H9 (cell line): Measurements from ENCODE around the gene SLC35B1. TPM values are rescaled to one million over a fixed set of nuclear protein-coding genes. Genes with fewer than 3 reads are reported as not detected.

Source experiments
- DNase-seq: peaks from one replicate; pipeline ENCODE4 v3.0.0-alpha.2; 2017
- H2AFZ ChIP-seq: one replicate; pipeline ENCODE4 v1.6.1; 2013; ENCODE audit warnings: mild to moderate bottlenecking, low read length, control low read depth, moderate library complexity
- H2AK5ac ChIP-seq: 2 replicates; pipeline ENCODE4 v1.6.1; 2013; ENCODE audit warnings: low read length, control low read depth, mixed read lengths; ENCODE audit not compliant: insufficient read length
- H2BK120ac ChIP-seq: one replicate; pipeline ENCODE4 v1.6.1; 2013; ENCODE audit warnings: low read depth, mild to moderate bottlenecking, low read length, control low read depth, inconsistent platforms; ENCODE audit not compliant: poor library complexity, severe bottlenecking
- H2BK12ac ChIP-seq: 2 replicates; pipeline ENCODE4 v1.6.1; 2013; ENCODE audit warnings: low read length, control low read depth, mixed read lengths, low read depth; ENCODE audit not compliant: insufficient read length
- H2BK15ac ChIP-seq: 2 replicates; pipeline ENCODE4 v1.6.1; 2013; ENCODE audit warnings: low read depth, low read length, control low read depth
- H2BK20ac ChIP-seq: one replicate; pipeline ENCODE4 v1.6.1; 2013; ENCODE audit warnings: low read depth, mild to moderate bottlenecking, low read length, control low read depth, inconsistent platforms; ENCODE audit not compliant: poor library complexity, severe bottlenecking
- H2BK5ac ChIP-seq: 2 replicates; pipeline ENCODE4 v1.6.1; 2013; ENCODE audit warnings: low read length, control low read depth, mixed read lengths; ENCODE audit not compliant: insufficient read length
- H3K14ac ChIP-seq: 2 replicates; pipeline ENCODE4 v1.6.1; 2013; ENCODE audit warnings: low read length, control low read depth; ENCODE audit not compliant: insufficient read depth
- H3K18ac ChIP-seq: 2 replicates; pipeline ENCODE4 v1.6.1; 2013; ENCODE audit warnings: low read depth, mild to moderate bottlenecking, mixed read lengths, low read length, control low read depth; ENCODE audit not compliant: insufficient read length
- H3K23ac ChIP-seq: 2 replicates; pipeline ENCODE4 v1.6.1; 2013; ENCODE audit warnings: low read length, control low read depth, mixed read lengths, low read depth; ENCODE audit not compliant: insufficient read length
- H3K23me2 ChIP-seq: 2 replicates; pipeline ENCODE4 v1.6.1; 2013; ENCODE audit warnings: low read depth, mild to moderate bottlenecking, mixed read lengths, low read length, control low read depth; ENCODE audit not compliant: insufficient read length, poor library complexity, severe bottlenecking
- H3K27ac ChIP-seq: 2 replicates; pipeline ENCODE4 v1.5.1; 2013; ENCODE audit warnings: low read length, control low read depth, mixed read lengths, low read depth; ENCODE audit not compliant: insufficient read length
- H3K27me3 ChIP-seq: 2 replicates; pipeline ENCODE4 v1.6.1; 2013; ENCODE audit warnings: low read length, control low read depth, inconsistent platforms; ENCODE audit not compliant: insufficient read depth
- H3K4ac ChIP-seq: 2 replicates; pipeline ENCODE4 v1.6.1; 2013; ENCODE audit warnings: low read depth, mild to moderate bottlenecking, control low read depth, inconsistent platforms, low read length, moderate library complexity
- H3K4me1 ChIP-seq: 2 replicates; pipeline ENCODE4 v1.6.1; 2013; ENCODE audit warnings: low read length, control low read depth, inconsistent platforms; ENCODE audit not compliant: insufficient read depth
- H3K4me2 ChIP-seq: 2 replicates; pipeline ENCODE4 v1.6.1; 2013; ENCODE audit warnings: low read length, control low read depth, mixed read lengths; ENCODE audit not compliant: insufficient read length, insufficient read depth
- H3K56ac ChIP-seq: 2 replicates; pipeline ENCODE4 v1.6.1; 2013; ENCODE audit warnings: low read depth, mild to moderate bottlenecking, mixed read lengths, low read length, control low read depth; ENCODE audit not compliant: insufficient read length
- H3K79me1 ChIP-seq: 2 replicates; pipeline ENCODE4 v1.6.1; 2013; ENCODE audit warnings: low read depth, mild to moderate bottlenecking, moderate library complexity, low read length, control low read depth, inconsistent platforms; ENCODE audit not compliant: insufficient read depth, poor library complexity, severe bottlenecking
- H3K79me2 ChIP-seq: 2 replicates; pipeline ENCODE4 v1.6.1; 2013; ENCODE audit warnings: low read length, control low read depth, inconsistent platforms; ENCODE audit not compliant: insufficient read depth
- H3K9ac ChIP-seq: 2 replicates; pipeline ENCODE4 v1.6.1; 2013; ENCODE audit warnings: low read length, control low read depth, mixed read lengths; ENCODE audit not compliant: insufficient read length; ENCODE audit errors: extremely low read depth
- H3K9me3 ChIP-seq: one replicate; pipeline ENCODE4 v1.6.1; 2013; ENCODE audit warnings: low read depth, low read length, inconsistent platforms; ENCODE audit not compliant: control insufficient read depth
- H3T11ph ChIP-seq: one replicate; pipeline ENCODE4 v1.6.1; 2013; ENCODE audit warnings: mild to moderate bottlenecking, low read length, control low read depth, inconsistent platforms
- H4K20me1 ChIP-seq: one replicate; pipeline ENCODE4 v1.6.1; 2013; ENCODE audit not compliant: control insufficient read depth, insufficient read length, insufficient read depth
- H4K5ac ChIP-seq: 2 replicates; pipeline ENCODE4 v1.6.1; 2013; ENCODE audit warnings: low read depth, mild to moderate bottlenecking, mixed read lengths, low read length, control low read depth; ENCODE audit not compliant: insufficient read length
- H4K8ac ChIP-seq: replicated peaks from 2 replicates; pipeline ENCODE4 v1.6.1; 2013; ENCODE audit warnings: low read length, control low read depth, mixed read lengths, low read depth; ENCODE audit not compliant: insufficient read length
- H4K91ac ChIP-seq: 2 replicates; pipeline ENCODE4 v1.6.1; 2013; ENCODE audit warnings: low read depth, mild to moderate bottlenecking, moderate library complexity, mixed read lengths, low read length, control low read depth; ENCODE audit not compliant: insufficient read length
- H3K27ac Mint-ChIP-seq, 3 experiments: 2 replicates in 2 of 3; 3 replicates in 1 of 3; pipeline ENCODE4 v1.8.0; 2020 to 2021; ENCODE audit warnings: mixed read lengths in 3 of 3, mild to moderate bottlenecking in 1 of 3, moderate library complexity in 1 of 3
- H3K27me3 Mint-ChIP-seq: 2 replicates; pipeline ENCODE4 v1.8.0; 2021; ENCODE audit warnings: low read depth, mild to moderate bottlenecking, moderate library complexity, mixed read lengths
- H3K36me3 Mint-ChIP-seq, 3 experiments: 2 replicates in 2 of 3; 3 replicates in 1 of 3; pipeline ENCODE4 v1.8.0; 2020 to 2021; ENCODE audit warnings: low read depth in 3 of 3, mixed read lengths in 3 of 3; ENCODE audit not compliant: insufficient read depth in 1 of 3
- H3K4me1 Mint-ChIP-seq, 2 experiments: 2 replicates each; pipeline ENCODE4 v1.8.0; 2020; ENCODE audit warnings: mixed read lengths in 2 of 2
- H3K4me3 Mint-ChIP-seq, 2 experiments: 2 replicates in 1 of 2; 3 replicates in 1 of 2; pipeline ENCODE4 v1.8.0; 2020 to 2021; ENCODE audit warnings: mild to moderate bottlenecking in 2 of 2, mixed read lengths in 2 of 2, moderate library complexity in 1 of 2
- H3K9me3 Mint-ChIP-seq, 2 experiments: 2 replicates in 1 of 2; 3 replicates in 1 of 2; pipeline ENCODE4 v1.8.0; 2020; ENCODE audit warnings: mild to moderate bottlenecking in 2 of 2, mixed read lengths in 2 of 2, moderate library complexity in 1 of 2
- WGBS: extraction: QIAGEN DNeasy Blood & Tissue Kit; methylation state at CpG from one replicate; pipeline ENCODE4 v1.1.7; 2013; ENCODE audit warnings: missing lambda C conversion rate, low lambda C conversion rate, mixed read lengths; ENCODE audit not compliant: insufficient read length; ENCODE audit errors: extremely low coverage; 5-methylcytosine and 5-hydroxymethylcytosine counted together
- total RNA-seq: library from RNA; stranded (reverse); gene quantifications from 2 replicates; pipeline ENCODE4 v1.2.1, GENCODE V29; 2021
- TF ChIP-seq, protein P1 (sequence below): fragments of 200-600 bp; sonication (generic); conservative IDR thresholded peaks from 3 replicates; pipeline ENCODE4 v1.8.0; 2021; ENCODE audit warnings: antibody characterized with exemption, mild to moderate bottlenecking

Gene SLC35B1
- total RNA-seq, 1 experiment from 2014 or later, result 58.9 TPM

DNA sequence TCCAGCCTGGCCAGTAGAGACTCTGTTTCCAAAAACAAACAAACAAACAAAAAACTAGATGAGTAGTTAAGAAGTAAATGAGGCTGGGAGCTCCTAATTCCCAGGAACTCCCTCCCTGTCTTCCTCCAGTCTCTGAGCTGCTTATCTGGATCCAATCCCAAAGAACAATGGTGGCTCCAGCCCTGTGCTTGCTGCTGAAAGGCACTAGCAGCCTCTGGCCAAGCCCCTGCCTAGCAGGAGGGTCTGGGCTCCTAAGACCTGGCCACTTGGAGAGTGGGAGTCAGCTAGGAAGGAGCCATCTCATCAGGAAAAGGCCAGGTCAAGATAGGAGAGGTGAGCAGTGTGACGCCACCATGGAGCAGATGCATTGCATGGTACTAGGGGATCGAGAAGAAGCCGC, 14.3 kb upstream of the SLC35B1 start:
- no peaks in the 10 kb centered on the region for H3K27me3 Mint-ChIP-seq
- TF ChIP-seq, protein P1, sequence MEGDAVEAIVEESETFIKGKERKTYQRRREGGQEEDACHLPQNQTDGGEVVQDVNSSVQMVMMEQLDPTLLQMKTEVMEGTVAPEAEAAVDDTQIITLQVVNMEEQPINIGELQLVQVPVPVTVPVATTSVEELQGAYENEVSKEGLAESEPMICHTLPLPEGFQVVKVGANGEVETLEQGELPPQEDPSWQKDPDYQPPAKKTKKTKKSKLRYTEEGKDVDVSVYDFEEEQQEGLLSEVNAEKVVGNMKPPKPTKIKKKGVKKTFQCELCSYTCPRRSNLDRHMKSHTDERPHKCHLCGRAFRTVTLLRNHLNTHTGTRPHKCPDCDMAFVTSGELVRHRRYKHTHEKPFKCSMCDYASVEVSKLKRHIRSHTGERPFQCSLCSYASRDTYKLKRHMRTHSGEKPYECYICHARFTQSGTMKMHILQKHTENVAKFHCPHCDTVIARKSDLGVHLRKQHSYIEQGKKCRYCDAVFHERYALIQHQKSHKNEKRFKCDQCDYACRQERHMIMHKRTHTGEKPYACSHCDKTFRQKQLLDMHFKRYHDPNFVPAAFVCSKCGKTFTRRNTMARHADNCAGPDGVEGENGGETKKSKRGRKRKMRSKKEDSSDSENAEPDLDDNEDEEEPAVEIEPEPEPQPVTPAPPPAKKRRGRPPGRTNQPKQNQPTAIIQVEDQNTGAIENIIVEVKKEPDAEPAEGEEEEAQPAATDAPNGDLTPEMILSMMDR, result no peak
- peaks cover 8% of the 10 kb centered on the region for H3K79me1 ChIP-seq
- no peak overlapping the region for H2AFZ ChIP-seq
- H2BK12ac ChIP-seq, result no peak overlapping the region
- H3K18ac ChIP-seq, result no peak overlapping the region
- H2BK20ac ChIP-seq, result no peak overlapping the region
- no peak overlapping the region for H2BK120ac ChIP-seq
- H3K4me3 Mint-ChIP-seq, result no peak overlapping the region
- no peak overlapping the region for H3K4ac ChIP-seq
- no peak overlapping the region for H4K5ac ChIP-seq
- peak overlapping the region in 2 of 3 experiments; percentile 19 to 83; a peak in 1 of 7 replicates for H3K27ac Mint-ChIP-seq
- H3K4me1 ChIP-seq, result no peaks in the 10 kb centered on the region
- no CpG with 5 or more reads among the region's 3 CpGs for WGBS
- no peak overlapping the region for H3K23ac ChIP-seq
- no peak overlapping the region for H2AK5ac ChIP-seq
- no peaks in the 10 kb centered on the region for H3K9me3 ChIP-seq
- H3K14ac ChIP-seq, result no peak overlapping the region
- no peak overlapping the region for H3K27ac ChIP-seq
- H3K9me3 Mint-ChIP-seq, result no peaks in the 10 kb centered on the region
- no peaks in the 10 kb centered on the region for H3K23me2 ChIP-seq
- H3K56ac ChIP-seq, result no peak overlapping the region
- DNase-seq, result no peak
- no peak overlapping the region for H3T11ph ChIP-seq
- H3K9ac ChIP-seq, result no peak overlapping the region
- H3K79me2 ChIP-seq, result no peaks in the 10 kb centered on the region
- no peak overlapping the region for H2BK5ac ChIP-seq
- H3K27me3 ChIP-seq, result no peaks in the 10 kb centered on the region
- H3K4me1 Mint-ChIP-seq, result 0 out of 4 replicates have a peak, but pooled peaks cover 0 to 3% of the 10 kb centered on the region in 2 experiments
- no peak overlapping the region for H4K91ac ChIP-seq
- H2BK15ac ChIP-seq, result no peak overlapping the region
- H3K36me3 Mint-ChIP-seq, result peaks cover 30 to 69% (median 62%) of the 10 kb centered on the region in 3 experiments
- no peak overlapping the region for H4K8ac ChIP-seq
- no peak overlapping the region for H3K4me2 ChIP-seq
- H4K20me1 ChIP-seq, result no peaks in the 10 kb centered on the region
